H1 (cell line): ENCODE results near the gene CEP85. TPM values are rescaled to one million over a fixed set of nuclear protein-coding genes. Genes with fewer than 3 reads are reported as not detected.
A peak's percentile ranks its signal among the peaks of the same experiment; 100 is the strongest.

Source experiments
- BCL11A ChIP-seq, 2 experiments: IDR thresholded peaks; one replicate each; pipeline ENCODE4 v1.6.1; 2011; ENCODE audit warnings: low read depth in 2 of 2, low read length in 2 of 2, mild to moderate bottlenecking in 2 of 2
- CBX8 ChIP-seq: fragments of 300-800, 300-1000 bp; sonication (generic); IDR thresholded peaks from 2 replicates; pipeline ENCODE4 v1.7.1; 2016; ENCODE audit warnings: low read depth, low read length, borderline replicate concordance
- CHD1 ChIP-seq: IDR thresholded peaks from 2 replicates; pipeline ENCODE4 v1.6.1; 2012; ENCODE audit warnings: low read depth, low read length, improper control_type of control experiment
- CHD2 ChIP-seq: IDR thresholded peaks from 2 replicates; pipeline ENCODE4 v1.6.1; 2012; ENCODE audit warnings: low read length, improper control_type of control experiment
- CTCF ChIP-seq, 3 experiments: IDR thresholded peaks; 1 replicate in 2 of 3; 2 replicates in 1 of 3; pipeline versions ENCODE4 v1.5.1 to v1.6.1; 2011; ENCODE audit warnings: low read length in 3 of 3, mild to moderate bottlenecking in 3 of 3, inconsistent platforms in 2 of 3, low read depth in 1 of 3, moderate library complexity in 1 of 3; ENCODE audit not compliant: insufficient read depth in 1 of 3; ENCODE audit errors: control extremely low read depth in 1 of 3
- E2F6 ChIP-seq: IDR thresholded peaks from 2 replicates; pipeline ENCODE4 v1.6.1; 2012; ENCODE audit warnings: inconsistent platforms
- FOSL1 ChIP-seq: IDR thresholded peaks from 2 replicates; pipeline ENCODE4 v1.6.1; 2011; ENCODE audit warnings: mild to moderate bottlenecking, low read depth, low read length, moderate library complexity; ENCODE audit not compliant: insufficient read depth
- HDAC6 ChIP-seq: IDR thresholded peaks from one replicate; pipeline ENCODE4 v1.7.1; 2012; ENCODE audit warnings: low read depth, mild to moderate bottlenecking, inconsistent platforms, low read length, moderate library complexity
- JUN ChIP-seq: IDR thresholded peaks from 2 replicates; pipeline ENCODE4 v1.6.1; 2011; ENCODE audit warnings: low read depth, mild to moderate bottlenecking, improper control_type of control experiment, low read length
- KDM4A ChIP-seq: IDR thresholded peaks from one replicate; pipeline ENCODE4 v1.7.1; 2012; ENCODE audit warnings: low read depth, mild to moderate bottlenecking, moderate library complexity, low read length, inconsistent platforms; ENCODE audit not compliant: severe bottlenecking
- KDM5A ChIP-seq: fragments of 200-600 bp; IDR thresholded peaks from 2 replicates; pipeline ENCODE4 v1.7.1; 2012; ENCODE audit warnings: mild to moderate bottlenecking, low read length, inconsistent platforms, mixed read lengths
- MAFK ChIP-seq: IDR thresholded peaks from 2 replicates; pipeline ENCODE4 v1.6.1; 2012; ENCODE audit warnings: low read depth, mild to moderate bottlenecking, improper control_type of control experiment, low read length
- MAX ChIP-seq: IDR thresholded peaks from 2 replicates; pipeline ENCODE4 v1.6.1; 2012; ENCODE audit warnings: inconsistent platforms
- NANOG ChIP-seq: IDR thresholded peaks from 2 replicates; pipeline ENCODE4 v1.6.1; 2011; ENCODE audit warnings: low read length, low read depth, mild to moderate bottlenecking, inconsistent platforms; ENCODE audit not compliant: insufficient read depth, poor library complexity, severe bottlenecking
- POLR2A ChIP-seq, 2 experiments: IDR thresholded peaks; 1 replicate in 1 of 2; 2 replicates in 1 of 2; pipeline ENCODE4 v1.6.1; 2011; ENCODE audit warnings: low read depth in 2 of 2, low read length in 2 of 2, mild to moderate bottlenecking in 2 of 2; ENCODE audit errors: control extremely low read depth in 1 of 2
- RNF2 ChIP-seq: fragments of 200-900, 300-1000 bp; sonication (generic); IDR thresholded peaks from 2 replicates; pipeline ENCODE4 v1.7.1; 2016; ENCODE audit warnings: borderline replicate concordance, low read depth, mild to moderate bottlenecking, antibody characterized with exemption, low read length; ENCODE audit not compliant: poor library complexity, severe bottlenecking; ENCODE audit errors: missing control alignments
- SIN3A ChIP-seq, 2 experiments: IDR thresholded peaks in 1 of 2; conservative IDR thresholded peaks in 1 of 2; 2 replicates each; pipeline ENCODE4 v1.6.1; 2011 to 2012; ENCODE audit warnings: low read length in 2 of 2, improper control_type of control experiment in 1 of 2, low read depth in 1 of 2, mild to moderate bottlenecking in 1 of 2
- SIRT6 ChIP-seq: IDR thresholded peaks from one replicate; pipeline ENCODE4 v1.7.1; 2012; ENCODE audit warnings: low read length, inconsistent platforms
- SP1 ChIP-seq: IDR thresholded peaks from 2 replicates; pipeline ENCODE4 v1.6.1; 2011; ENCODE audit warnings: low read depth, low read length
- YY1 ChIP-seq: IDR thresholded peaks from 2 replicates; pipeline ENCODE4 v1.6.1; 2011; ENCODE audit warnings: low read depth, mild to moderate bottlenecking, low read length
- ZNF274 ChIP-seq: IDR thresholded peaks from 2 replicates; pipeline ENCODE4 v1.7.0; 2012; ENCODE audit warnings: low read length, borderline replicate concordance; ENCODE audit errors: extremely low read depth
- polyA plus RNA-seq, 7 experiments: library from polyadenylated mRNA; depleted of rRNA in 3 of 7; stranded (reverse) in 5 of 7; unstranded in 2 of 7; fragments of >200 nt in 5 of 7; fragments of 200-250 nt in 2 of 7; gene quantifications; 1 replicate in 5 of 7; 2 replicates in 1 of 7; 4 replicates in 1 of 7; pipeline versions ENCODE4 v1.2.1 to v1.2.3, GENCODE V29; 2011 to 2013; ENCODE audit warnings: missing spikeins in 2 of 7, mixed read lengths in 2 of 7
- total RNA-seq: library from RNA; stranded (reverse); fragmentation: NEBNext Ultra II Directional; extraction: Animal tissue kit (Norgen Biotek cat#: 25700); gene quantifications from 2 replicates; pipeline ENCODE4 v1.2.1, GENCODE V29; 2021

The CEP85 gene
- total and polyA plus RNA-seq, 2 of the 8 experiments (the other 6 are each of a cell fraction or from before 2014, with no cell fraction given) = 40.4 to 43.7 TPM

- TF ChIP-seq MAX = no peak; the same call in none of the 2 replicates
- TF ChIP-seq RNF2 = no peak
- TF ChIP-seq KDM4A = peak; percentile 99
- TF ChIP-seq NANOG = no peak
- TF ChIP-seq YY1 = no peak
- TF ChIP-seq SP1 = peak; percentile 88
- TF ChIP-seq CTCF (IDR thresholded peaks at IDR 0.05; ENCODE audit: control extremely low read depth in 1 of 3, insufficient read depth in 1 of 3, low read depth in 1 of 3, low read length in 3 of 3) = peak; percentile 92 to 97 (median 92)
- TF ChIP-seq CBX8 = no peak
- no peak for TF ChIP-seq JUN
- peak in 1 of 2 experiments; percentile 84; a peak in 2 of 3 replicates for TF ChIP-seq POLR2A (IDR thresholded peaks at IDR 0.05; ENCODE audit: control extremely low read depth in 1 of 2, low read depth in 2 of 2, low read length in 2 of 2)
- no peak for TF ChIP-seq MAFK
- TF ChIP-seq SIRT6 = no peak
- peak; percentile 59 for TF ChIP-seq CHD2
- TF ChIP-seq BCL11A (IDR thresholded peaks at IDR 0.05; ENCODE audit: low read depth in 2 of 2, low read length in 2 of 2) = no peak
- TF ChIP-seq KDM5A = no peak
- peak; percentile 35 to 46; a peak in 2 of 4 replicates for TF ChIP-seq SIN3A (conservative IDR thresholded peaks at IDR 0.05 in 1 of 2, IDR thresholded peaks at IDR 0.05 in 1 of 2; ENCODE audit: low read depth in 1 of 2, low read length in 2 of 2)
- no peak for TF ChIP-seq CHD1
- TF ChIP-seq HDAC6 = no peak
- TF ChIP-seq E2F6 = peak; percentile 75
- TF ChIP-seq FOSL1 = no peak
- no peak for TF ChIP-seq ZNF274
These were observed at the start of gene CEP85 (continued) for GRCh38 chr1:26233903-26234643.
